B cell (primary cell): ENCODE measurements around the gene NPAS3. TPM values are rescaled to one million over a fixed set of nuclear protein-coding genes. Genes with fewer than 3 reads are reported as not detected.

Experiments used
- ATAC-seq: fragments of 200-7000 bp; cut with Tn5 transposase; one replicate; pipeline ENCODE4 v1.10.0; 2021; ENCODE audit warnings: low read depth, mild to moderate bottlenecking, moderate number of reproducible peaks, moderate library complexity
- CTCF ChIA-PET: fragments of 350-600 bp; sonication (Branson Sonifier 250); formaldehyde crosslinking; loops from one replicate; lab custom pipeline; 2021; ENCODE audit warnings: antibody characterized with exemption, inconsistent platforms; lab: Charles Lee
- POLR2A ChIA-PET: fragments of 350-600 bp; sonication (Branson Sonifier 250); formaldehyde crosslinking; loops from one replicate; lab custom pipeline; 2021; ENCODE audit warnings: antibody characterized with exemption; lab: Charles Lee
- DNase-seq: peaks from one replicate; pipeline ENCODE4 v3.0.0; 2013
- H2AFZ ChIP-seq: 2 replicates; pipeline ENCODE4 v1.6.1; 2012; ENCODE audit warnings: mild to moderate bottlenecking, low read depth, low read length; ENCODE audit not compliant: insufficient read depth, poor library complexity, severe bottlenecking
- H3K27ac ChIP-seq, 2 donors: 1 replicate in 1 of 2; 2 replicates in 1 of 2; pipeline ENCODE4 v1.5.1; 2012 to 2013; ENCODE audit warnings: low read length in 2 of 2, mild to moderate bottlenecking in 2 of 2, moderate library complexity in 1 of 2
- H3K27me3 ChIP-seq, 4 experiments: fragments of 200-600 bp in 1 of 4; sonication (generic) in 1 of 4; replicated peaks in 1 of 4; 1 replicate in 2 of 4; 2 replicates in 2 of 4; pipeline versions ENCODE4 v1.6.1 to v1.7.0; 2013 to 2016; ENCODE audit warnings: low read length in 3 of 4, mild to moderate bottlenecking in 2 of 4, mixed read lengths in 1 of 4, moderate library complexity in 1 of 4; ENCODE audit not compliant: insufficient read depth in 4 of 4, control insufficient read depth in 3 of 4; ENCODE audit errors: control extremely low read depth in 1 of 4
- H3K36me3 ChIP-seq, 2 experiments: replicated peaks in 1 of 2; 1 replicate in 1 of 2; 2 replicates in 1 of 2; pipeline versions ENCODE4 v1.6.1 to v1.7.1; 2013; ENCODE audit warnings: low read length in 1 of 2; ENCODE audit not compliant: insufficient read depth in 2 of 2, control insufficient read depth in 1 of 2; ENCODE audit errors: control extremely low read depth in 1 of 2, extremely low read depth in 1 of 2
- H3K4me1 ChIP-seq, 2 donors: fragments of 200-600 bp in 1 of 2; sonication (generic) in 1 of 2; 1 replicate in 1 of 2; 2 replicates in 1 of 2; pipeline versions ENCODE4 v1.5.1 to v1.6.1; 2013 to 2017; ENCODE audit warnings: low read length in 2 of 2; ENCODE audit not compliant: control insufficient read depth in 2 of 2, insufficient read depth in 2 of 2
- H3K4me2 ChIP-seq: replicated peaks from 2 replicates; pipeline ENCODE3; 2012; ENCODE audit warnings: mild to moderate bottlenecking, low read depth, low read length; ENCODE audit not compliant: poor library complexity, severe bottlenecking
- H3K4me3 ChIP-seq, 5 experiments: fragments of 200-600 bp in 1 of 5; sonication (generic) in 1 of 5; 1 replicate in 3 of 5; 2 replicates in 2 of 5; pipeline versions ENCODE4 v1.5.1 to v1.7.0; 2011 to 2016; ENCODE audit warnings: low read length in 4 of 5, mild to moderate bottlenecking in 4 of 5, low read depth in 2 of 5, control low read depth in 1 of 5, moderate library complexity in 1 of 5; ENCODE audit not compliant: insufficient read depth in 1 of 5; ENCODE audit errors: control extremely low read depth in 1 of 5, extremely low read depth in 1 of 5
- H3K79me2 ChIP-seq: fragments of 200-600 bp; sonication (generic); one replicate; pipeline ENCODE4 v1.6.0; 2016; ENCODE audit warnings: low read length; ENCODE audit not compliant: control insufficient read depth, insufficient read depth
- H3K9ac ChIP-seq: fragments of 200-600 bp; sonication (generic); 2 replicates; pipeline ENCODE4 v1.6.1; 2017; ENCODE audit warnings: mild to moderate bottlenecking, low read length, moderate library complexity
- H3K9me3 ChIP-seq, 3 donors: one replicate each; pipeline versions ENCODE4 v1.6.1 to v1.7.1; 2013; ENCODE audit warnings: low read length in 2 of 3; ENCODE audit not compliant: control insufficient read depth in 2 of 3, insufficient read depth in 1 of 3; ENCODE audit errors: control extremely low read depth in 1 of 3
- H4K20me1 ChIP-seq: 2 replicates; pipeline ENCODE4 v1.6.0; 2012; ENCODE audit warnings: mild to moderate bottlenecking, low read length; ENCODE audit not compliant: insufficient read depth, control insufficient read depth, poor library complexity, severe bottlenecking
- H3K27ac Mint-ChIP-seq: one replicate; pipeline ENCODE4 v1.8.0; 2021; ENCODE audit warnings: mixed read lengths
- H3K27me3 Mint-ChIP-seq: one replicate; pipeline ENCODE4 v1.8.0; 2021; ENCODE audit warnings: mixed read lengths
- H3K4me1 Mint-ChIP-seq: one replicate; pipeline ENCODE4 v1.8.0; 2021; ENCODE audit warnings: mixed read lengths
- H3K4me3 Mint-ChIP-seq: one replicate; pipeline ENCODE4 v1.8.0; 2021; ENCODE audit warnings: mixed read lengths
- H3K9me3 Mint-ChIP-seq: one replicate; pipeline ENCODE4 v1.8.0; 2022; ENCODE audit warnings: mixed read lengths; ENCODE audit not compliant: insufficient read depth
- EZH2 ChIP-seq: IDR thresholded peaks from 2 replicates; pipeline ENCODE4 v1.6.1; 2012; ENCODE audit warnings: borderline replicate concordance, low read depth, mild to moderate bottlenecking, moderate library complexity, low read length; ENCODE audit not compliant: insufficient read depth, poor library complexity, severe bottlenecking
- WGBS: methylation state at CpG from one replicate; pipeline ENCODE4 v1.1.5; 2013; ENCODE audit warnings: missing lambda C conversion rate; ENCODE audit not compliant: insufficient coverage; 5-methylcytosine and 5-hydroxymethylcytosine counted together
- intact Hi-C: fragments of 100-400 bp; cut with micrococcal nuclease; formaldehyde crosslinking; loops from one replicate; pipeline ENCODE4 v1.10.0; 2022
- polyA plus RNA-seq: library from polyadenylated mRNA; depleted of rRNA; stranded (reverse); fragments of >200 nt; gene quantifications from 2 replicates; pipeline ENCODE4 v1.2.3, GENCODE V29; 2012
- total RNA-seq, 2 donors: library from RNA; stranded (reverse); fragments of 120-200 nt in 1 of 2; gene quantifications; 1 replicate in 1 of 2; 2 replicates in 1 of 2; pipeline versions ENCODE4 v1.2.3 to v1.2.4, GENCODE V29; 2013 to 2022
- TF ChIP-seq, protein P1 (sequence below): fragments of 200-600 bp; IDR thresholded peaks from one replicate; pipeline ENCODE4 v1.8.0; 2022; ENCODE audit warnings: antibody characterized with exemption, mild to moderate bottlenecking

NPAS3 gene
- total and polyA plus RNA-seq, 2 donors (not counting 1 experiment from before 2014, with no cell fraction given) = not detected

DNA sequence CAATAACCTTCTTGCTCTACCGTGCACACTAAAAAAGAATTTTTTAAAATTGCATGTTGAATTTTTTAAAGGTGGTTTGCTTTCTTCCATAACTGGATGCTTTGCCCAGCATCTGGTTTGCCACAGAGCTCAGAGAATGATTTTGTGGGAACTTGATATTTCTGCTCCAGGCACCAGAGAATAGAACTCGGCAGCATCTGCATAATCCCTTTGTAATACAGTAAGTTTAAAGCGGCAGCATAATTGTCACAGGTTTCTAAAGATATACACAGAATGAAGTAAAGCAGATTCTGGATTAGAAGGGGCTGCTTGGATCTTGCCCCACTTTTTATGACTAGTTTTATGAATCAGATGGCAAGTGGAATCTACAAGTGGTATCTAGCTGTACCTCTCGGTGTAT lies 352.0 kb downstream of the NPAS3 start:
- H3K27me3 Mint-ChIP-seq = no peaks in the 10 kb centered on the region
- no peaks in the 10 kb centered on the region for H3K4me1 Mint-ChIP-seq
- no peaks in the 10 kb centered on the region for H3K27me3 ChIP-seq
- ChIA-PET CTCF (no interaction called here), POLR2A (no interaction called here)
- H3K36me3 ChIP-seq = no peaks in the 10 kb centered on the region
- no peaks in the 10 kb centered on the region for H4K20me1 ChIP-seq
- H3K27ac ChIP-seq = no peak overlapping the region
- H2AFZ ChIP-seq = no peak overlapping the region
- no CpG with 5 or more reads among the region's 4 CpGs for WGBS
- no peaks in the 10 kb centered on the region for H3K9me3 ChIP-seq
- ATAC-seq (no peak), DNase-seq (no peak)
- H3K9me3 Mint-ChIP-seq = no peaks in the 10 kb centered on the region
- H3K4me3 Mint-ChIP-seq = no peak overlapping the region
- no peaks in the 10 kb centered on the region for H3K4me1 ChIP-seq
- H3K27ac Mint-ChIP-seq = no peak overlapping the region
- no peak overlapping the region for H3K4me3 ChIP-seq
- no peaks in the 10 kb centered on the region for H3K79me2 ChIP-seq
- H3K9ac ChIP-seq = no peak overlapping the region
- no peak overlapping the region for H3K4me2 ChIP-seq
- no peak for TF ChIP-seq EZH2
- TF ChIP-seq, protein P1, sequence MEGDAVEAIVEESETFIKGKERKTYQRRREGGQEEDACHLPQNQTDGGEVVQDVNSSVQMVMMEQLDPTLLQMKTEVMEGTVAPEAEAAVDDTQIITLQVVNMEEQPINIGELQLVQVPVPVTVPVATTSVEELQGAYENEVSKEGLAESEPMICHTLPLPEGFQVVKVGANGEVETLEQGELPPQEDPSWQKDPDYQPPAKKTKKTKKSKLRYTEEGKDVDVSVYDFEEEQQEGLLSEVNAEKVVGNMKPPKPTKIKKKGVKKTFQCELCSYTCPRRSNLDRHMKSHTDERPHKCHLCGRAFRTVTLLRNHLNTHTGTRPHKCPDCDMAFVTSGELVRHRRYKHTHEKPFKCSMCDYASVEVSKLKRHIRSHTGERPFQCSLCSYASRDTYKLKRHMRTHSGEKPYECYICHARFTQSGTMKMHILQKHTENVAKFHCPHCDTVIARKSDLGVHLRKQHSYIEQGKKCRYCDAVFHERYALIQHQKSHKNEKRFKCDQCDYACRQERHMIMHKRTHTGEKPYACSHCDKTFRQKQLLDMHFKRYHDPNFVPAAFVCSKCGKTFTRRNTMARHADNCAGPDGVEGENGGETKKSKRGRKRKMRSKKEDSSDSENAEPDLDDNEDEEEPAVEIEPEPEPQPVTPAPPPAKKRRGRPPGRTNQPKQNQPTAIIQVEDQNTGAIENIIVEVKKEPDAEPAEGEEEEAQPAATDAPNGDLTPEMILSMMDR = no peak
- intact Hi-C loops = no loop called here

DNA sequence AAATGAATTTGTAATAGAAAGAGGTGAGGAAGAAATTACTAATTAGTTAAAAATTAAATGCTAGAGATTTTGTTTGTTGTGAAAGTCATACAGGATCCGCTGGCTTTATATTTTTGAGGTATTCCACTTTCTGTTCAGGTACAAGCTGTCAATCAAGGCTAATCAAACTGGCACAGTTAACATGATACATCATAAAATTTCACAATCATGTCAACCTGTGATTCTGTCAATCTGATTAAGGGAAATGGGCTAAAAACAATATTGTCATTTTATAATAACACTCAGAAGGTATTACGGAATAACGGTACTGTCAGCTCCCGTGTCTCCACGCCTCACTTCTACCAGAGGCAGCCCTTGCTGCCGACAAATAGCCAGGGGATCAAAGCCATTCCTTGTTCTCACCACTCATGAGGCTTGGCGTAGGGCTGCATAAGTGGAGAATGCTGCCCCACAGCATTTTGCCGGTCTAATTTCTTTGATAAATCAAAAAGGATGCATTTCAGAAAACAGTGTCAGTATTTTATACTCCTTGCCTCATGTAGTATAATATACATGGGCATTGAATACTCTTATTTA lies 352.9 kb downstream of the NPAS3 start:
- H3K4me1 ChIP-seq = no peaks in the 10 kb centered on the region
- WGBS = 71% methylated on average over 3 of the region's 8 CpGs
- no peaks in the 10 kb centered on the region for H4K20me1 ChIP-seq
- no peak overlapping the region for H3K4me3 Mint-ChIP-seq
- no peak overlapping the region for H3K4me3 ChIP-seq
- DNase-seq (no peak), ATAC-seq (no peak)
- H3K9me3 Mint-ChIP-seq = no peaks in the 10 kb centered on the region
- no peaks in the 10 kb centered on the region for H3K9me3 ChIP-seq
- H3K4me2 ChIP-seq = no peak overlapping the region
- TF ChIP-seq EZH2 = no peak
- TF ChIP-seq, protein P1 = no peak
- intact Hi-C loops = no loop called here
- no peak overlapping the region for H3K9ac ChIP-seq
- H3K4me1 Mint-ChIP-seq = no peaks in the 10 kb centered on the region
- H3K27me3 ChIP-seq = no peaks in the 10 kb centered on the region
- no peaks in the 10 kb centered on the region for H3K79me2 ChIP-seq
- no peak overlapping the region for H2AFZ ChIP-seq
- ChIA-PET CTCF (no interaction called here), POLR2A (no interaction called here)
- H3K27ac Mint-ChIP-seq = no peak overlapping the region
- no peaks in the 10 kb centered on the region for H3K36me3 ChIP-seq
- H3K27ac ChIP-seq = no peak overlapping the region
- H3K27me3 Mint-ChIP-seq = no peaks in the 10 kb centered on the region
